ENCODE data around the gene BSPRY. TPM values are rescaled to one million over a fixed set of nuclear protein-coding genes. Genes with fewer than 3 reads are reported as not detected.
A peak's percentile ranks its signal among the peaks of the same experiment; 100 is the strongest.

Gene BSPRY
- total RNA-seq, 1 donor from 2014 or later, result 0.27 TPM

GRCh38 chr9:113397203-113397631 is 47.9 kb downstream of the BSPRY start:
- DNase-seq (ENCODE audit: low read depth) (no peak), FAIRE-seq (no peak)
- peaks cover 14% of the 10 kb centered on the region for H3K79me2 ChIP-seq (ENCODE audit: insufficient read depth, low read length)
- no peak overlapping the region for H3K4me2 ChIP-seq (ENCODE audit: low read length)
- no peaks in the 10 kb centered on the region for H3K36me3 ChIP-seq (ENCODE audit: insufficient read depth, low read length)
- Mint-ChIP-seq H3K9me3 (ENCODE audit: unreplicated experiment) (no peaks in the 10 kb centered on the region), H3K27ac (ENCODE audit: unreplicated experiment) (peak overlapping the region; percentile 84), H3K27me3 (ENCODE audit: low read depth, unreplicated experiment) (no peaks in the 10 kb centered on the region), H3K4me3 (ENCODE audit: unreplicated experiment) (peak overlapping the region; percentile 60), H3K36me3 (ENCODE audit: low read depth, unreplicated experiment) (peaks cover 6% of the 10 kb centered on the region), H3K4me1 (ENCODE audit: low read depth, unreplicated experiment) (peaks cover 37% of the 10 kb centered on the region)
- H3K9me3 ChIP-seq (ENCODE audit: insufficient read depth, low read depth, low read length), result no peaks in the 10 kb centered on the region
- no peak overlapping the region for H3K4me3 ChIP-seq (ENCODE audit: insufficient read depth, low read depth, low read length)
- no peak overlapping the region for H3K27ac ChIP-seq (ENCODE audit: low read depth, low read length)
- peaks cover 24% of the 10 kb centered on the region for H3K4me1 ChIP-seq (ENCODE audit: insufficient read depth, low read length)
- no peak overlapping the region for H2AFZ ChIP-seq (ENCODE audit: low read depth, low read length)
- H3K27me3 ChIP-seq (ENCODE audit: insufficient read depth, low read length), result no peaks in the 10 kb centered on the region
- peaks cover 22% of the 10 kb centered on the region for H4K20me1 ChIP-seq (ENCODE audit: insufficient read depth, low read length)
- TF ChIP-seq CTCF (IDR thresholded peaks at IDR 0.05; ENCODE audit: insufficient read depth, low read depth, low read length) (no peak), EZH2 (IDR thresholded peaks at IDR 0.05; ENCODE audit: insufficient read depth, low read length) (no peak)
- no peak overlapping the region for H3K9ac ChIP-seq (ENCODE audit: low read length)

- Mint-ChIP-seq H3K27me3 (ENCODE audit: low read depth, unreplicated experiment) (no peaks in the 10 kb centered on the region), H3K4me3 (ENCODE audit: unreplicated experiment) (peak overlapping the region; percentile 55), H3K36me3 (ENCODE audit: low read depth, unreplicated experiment) (no peaks in the 10 kb centered on the region), H3K4me1 (ENCODE audit: low read depth, unreplicated experiment) (peaks cover 37% of the 10 kb centered on the region), H3K27ac (ENCODE audit: unreplicated experiment) (peak overlapping the region; percentile 41), H3K9me3 (ENCODE audit: unreplicated experiment) (no peaks in the 10 kb centered on the region)
- no peak overlapping the region for H3K27ac ChIP-seq (ENCODE audit: low read depth, low read length)
- H4K20me1 ChIP-seq (ENCODE audit: insufficient read depth, low read length), result peaks cover 22% of the 10 kb centered on the region
- no peaks in the 10 kb centered on the region for H3K9me3 ChIP-seq (ENCODE audit: insufficient read depth, low read depth, low read length)
- H3K4me1 ChIP-seq (ENCODE audit: insufficient read depth, low read length), result peaks cover 24% of the 10 kb centered on the region
- H3K36me3 ChIP-seq (ENCODE audit: insufficient read depth, low read length), result no peaks in the 10 kb centered on the region
- no peak overlapping the region for H3K4me3 ChIP-seq (ENCODE audit: insufficient read depth, low read depth, low read length)
- DNase-seq (ENCODE audit: low read depth) (peak; percentile 62), FAIRE-seq (no peak)
- no peak overlapping the region for H2AFZ ChIP-seq (ENCODE audit: low read depth, low read length)
- no peak for TF ChIP-seq CTCF (IDR thresholded peaks at IDR 0.05; ENCODE audit: insufficient read depth, low read depth, low read length)
- TF ChIP-seq EZH2 (IDR thresholded peaks at IDR 0.05; ENCODE audit: insufficient read depth, low read length), result no peak
- peak overlapping the region; percentile 32 for H3K9ac ChIP-seq (ENCODE audit: low read length)
- H3K79me2 ChIP-seq (ENCODE audit: insufficient read depth, low read length), result peaks cover 14% of the 10 kb centered on the region
- no peaks in the 10 kb centered on the region for H3K27me3 ChIP-seq (ENCODE audit: insufficient read depth, low read length)
- H3K4me2 ChIP-seq (ENCODE audit: low read length), result peak overlapping the region; percentile 53
Observed at GRCh38 chr9:113398796-113399195, 49.5 kb downstream of the BSPRY start.

GRCh38 chr9:113399646-113400200 is 50.4 kb downstream of the BSPRY start:
- Histone ChIP-seq H3K27ac (ENCODE audit: low read depth, low read length) (no peak overlapping the region), H3K9me3 (ENCODE audit: insufficient read depth, low read depth, low read length) (no peaks in the 10 kb centered on the region), H2AFZ (ENCODE audit: low read depth, low read length) (no peak overlapping the region), H3K36me3 (ENCODE audit: insufficient read depth, low read length) (no peaks in the 10 kb centered on the region), H4K20me1 (ENCODE audit: insufficient read depth, low read length) (peaks cover 22% of the 10 kb centered on the region), H3K9ac (ENCODE audit: low read length) (no peak overlapping the region), H3K4me1 (ENCODE audit: insufficient read depth, low read length) (peaks cover 24% of the 10 kb centered on the region), H3K4me2 (ENCODE audit: low read length) (peak overlapping the region; percentile 92), H3K27me3 (ENCODE audit: insufficient read depth, low read length) (no peaks in the 10 kb centered on the region), H3K4me3 (ENCODE audit: insufficient read depth, low read depth, low read length) (no peak overlapping the region), H3K79me2 (ENCODE audit: insufficient read depth, low read length) (peaks cover 14% of the 10 kb centered on the region)
- H3K27ac Mint-ChIP-seq (ENCODE audit: unreplicated experiment), result peak overlapping the region; percentile 41
- no peaks in the 10 kb centered on the region for H3K36me3 Mint-ChIP-seq (ENCODE audit: low read depth, unreplicated experiment)
- no peaks in the 10 kb centered on the region for H3K27me3 Mint-ChIP-seq (ENCODE audit: low read depth, unreplicated experiment)
- FAIRE-seq (no peak), DNase-seq (ENCODE audit: low read depth) (no peak)
- no peak for TF ChIP-seq EZH2 (IDR thresholded peaks at IDR 0.05; ENCODE audit: insufficient read depth, low read length)
- no peak for TF ChIP-seq CTCF (IDR thresholded peaks at IDR 0.05; ENCODE audit: insufficient read depth, low read depth, low read length)
- peaks cover 37% of the 10 kb centered on the region for H3K4me1 Mint-ChIP-seq (ENCODE audit: low read depth, unreplicated experiment)
- H3K4me3 Mint-ChIP-seq (ENCODE audit: unreplicated experiment), result peak overlapping the region; percentile 94
- H3K9me3 Mint-ChIP-seq (ENCODE audit: unreplicated experiment), result no peaks in the 10 kb centered on the region

Measured in astrocyte (in vitro differentiated cells and primary cell).